Neural crest cell (in vitro differentiated cells): ENCODE results near the gene FAM234A. TPM values are rescaled to one million over a fixed set of nuclear protein-coding genes. Genes with fewer than 3 reads are reported as not detected.

ENCODE experiments used
- DNase-seq: peaks from one replicate; pipeline ENCODE4 v3.0.0; 2021; ENCODE audit warnings: low read depth, mixed read lengths, low spot score
- H3K27ac Mint-ChIP-seq: one replicate; pipeline ENCODE4 v1.8.0; 2021; ENCODE audit warnings: mild to moderate bottlenecking, mixed read lengths; ENCODE audit not compliant: unreplicated experiment
- H3K27me3 Mint-ChIP-seq: 2 replicates; pipeline ENCODE4 v1.8.0; 2021; ENCODE audit warnings: low read depth, mild to moderate bottlenecking, mixed read lengths
- H3K36me3 Mint-ChIP-seq: 2 replicates; pipeline ENCODE4 v1.8.0; 2021; ENCODE audit warnings: low read depth, mild to moderate bottlenecking, mixed read lengths
- H3K4me1 Mint-ChIP-seq: 2 replicates; pipeline ENCODE4 v1.8.0; 2021; ENCODE audit warnings: mixed read lengths
- H3K4me3 Mint-ChIP-seq: one replicate; pipeline ENCODE4 v1.8.0; 2021; ENCODE audit warnings: mild to moderate bottlenecking, mixed read lengths
- H3K9me3 Mint-ChIP-seq: 2 replicates; pipeline ENCODE4 v1.8.0; 2021; ENCODE audit warnings: mixed read lengths
- CTCF ChIP-seq: fragments of 200-600 bp; sonication (generic); conservative IDR thresholded peaks from 2 replicates; pipeline ENCODE4 v1.5.0; 2021; ENCODE audit warnings: antibody characterized with exemption, mild to moderate bottlenecking
- total RNA-seq: library from RNA; stranded (reverse); gene quantifications from 2 replicates; pipeline ENCODE4 v1.2.1, GENCODE V29; 2021

The FAM234A gene
- total RNA-seq, 1 donor from 2014 or later = 97.8 TPM

- DNase-seq = no peak
These were observed 38.3 kb downstream of the FAM234A start for GRCh38 chr16:272633-273546.

GRCh38 chr16:273547-274421, 39.2 kb downstream of the FAM234A start:
- H3K4me3 Mint-ChIP-seq = no peak overlapping the region
- no peak overlapping the region for H3K27ac Mint-ChIP-seq
- H3K9me3 Mint-ChIP-seq = no peaks in the 10 kb centered on the region
- TF ChIP-seq CTCF = no peak
- H3K27me3 Mint-ChIP-seq = peaks cover 42% of the 10 kb centered on the region
- no peak for DNase-seq
- no peaks in the 10 kb centered on the region for H3K4me1 Mint-ChIP-seq
- H3K36me3 Mint-ChIP-seq = no peaks in the 10 kb centered on the region

More at GRCh38 chr16:272633-273546, 38.3 kb downstream of the FAM234A start:
- Mint-ChIP-seq H3K4me3 (no peak overlapping the region), H3K4me1 (no peaks in the 10 kb centered on the region), H3K27me3 (peaks cover 41% of the 10 kb centered on the region), H3K9me3 (no peaks in the 10 kb centered on the region), H3K27ac (no peak overlapping the region), H3K36me3 (no peaks in the 10 kb centered on the region)
- no peak for TF ChIP-seq CTCF

GRCh38 chr16:275041-275641, 40.5 kb downstream of the FAM234A start:
- peaks cover 53% of the 10 kb centered on the region for H3K27me3 Mint-ChIP-seq
- no peak for DNase-seq
- no peaks in the 10 kb centered on the region for H3K36me3 Mint-ChIP-seq
- H3K27ac Mint-ChIP-seq = no peak overlapping the region
- no peaks in the 10 kb centered on the region for H3K4me1 Mint-ChIP-seq
- H3K9me3 Mint-ChIP-seq = no peaks in the 10 kb centered on the region
- H3K4me3 Mint-ChIP-seq = no peak overlapping the region
- no peak for TF ChIP-seq CTCF

- DNase-seq = no peak
- Mint-ChIP-seq H3K27me3 (peaks cover 54% of the 10 kb centered on the region), H3K36me3 (no peaks in the 10 kb centered on the region), H3K9me3 (no peaks in the 10 kb centered on the region), H3K27ac (no peak within 1 kb of the TSS), H3K4me1 (no peaks in the 10 kb centered on the region), H3K4me3 (peak within 1 kb of the TSS; percentile 80)
- no peak for TF ChIP-seq CTCF
These were observed 41.2 kb downstream of the FAM234A start, which contains the start of gene RGS11 for GRCh38 chr16:275786-276232. RGS11 (minus strand) TSS chr16:275944; CDS start chr16:275911, 33 bp downstream.

- Mint-ChIP-seq H3K9me3 (no peaks in the 10 kb centered on the region), H3K36me3 (no peaks in the 10 kb centered on the region)
- no peak for TF ChIP-seq CTCF
These were observed 41.9 kb downstream of the FAM234A start for GRCh38 chr16:276426-277077.

More at GRCh38 chr16:276426-277077, 41.9 kb downstream of the FAM234A start:
- DNase-seq = no peak
- peak overlapping the region; percentile 80 for H3K4me3 Mint-ChIP-seq
- peaks cover 60% of the 10 kb centered on the region for H3K27me3 Mint-ChIP-seq
- H3K4me1 Mint-ChIP-seq = no peaks in the 10 kb centered on the region
- H3K27ac Mint-ChIP-seq = no peak overlapping the region
